GM18909 (cell line): ENCODE results near the gene HMGXB4.
"Not testable (repeated sequence)": the region's sequence is repeated elsewhere in the genome, so short reads cannot be mapped to it uniquely, and the experiment has no call there.

Experiments used
- ATAC-seq: cut with Tn5 transposase; IDR thresholded peaks from one replicate; pipeline ENCODE4 v1.9.1; 2021; ENCODE audit warnings: mild to moderate bottlenecking; ENCODE audit not compliant: unreplicated experiment, poor library complexity

Gene HMGXB4, protein sequence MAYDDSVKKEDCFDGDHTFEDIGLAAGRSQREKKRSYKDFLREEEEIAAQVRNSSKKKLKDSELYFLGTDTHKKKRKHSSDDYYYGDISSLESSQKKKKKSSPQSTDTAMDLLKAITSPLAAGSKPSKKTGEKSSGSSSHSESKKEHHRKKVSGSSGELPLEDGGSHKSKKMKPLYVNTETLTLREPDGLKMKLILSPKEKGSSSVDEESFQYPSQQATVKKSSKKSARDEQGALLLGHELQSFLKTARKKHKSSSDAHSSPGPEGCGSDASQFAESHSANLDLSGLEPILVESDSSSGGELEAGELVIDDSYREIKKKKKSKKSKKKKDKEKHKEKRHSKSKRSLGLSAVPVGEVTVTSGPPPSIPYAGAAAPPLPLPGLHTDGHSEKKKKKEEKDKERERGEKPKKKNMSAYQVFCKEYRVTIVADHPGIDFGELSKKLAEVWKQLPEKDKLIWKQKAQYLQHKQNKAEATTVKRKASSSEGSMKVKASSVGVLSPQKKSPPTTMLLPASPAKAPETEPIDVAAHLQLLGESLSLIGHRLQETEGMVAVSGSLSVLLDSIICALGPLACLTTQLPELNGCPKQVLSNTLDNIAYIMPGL

DNA sequence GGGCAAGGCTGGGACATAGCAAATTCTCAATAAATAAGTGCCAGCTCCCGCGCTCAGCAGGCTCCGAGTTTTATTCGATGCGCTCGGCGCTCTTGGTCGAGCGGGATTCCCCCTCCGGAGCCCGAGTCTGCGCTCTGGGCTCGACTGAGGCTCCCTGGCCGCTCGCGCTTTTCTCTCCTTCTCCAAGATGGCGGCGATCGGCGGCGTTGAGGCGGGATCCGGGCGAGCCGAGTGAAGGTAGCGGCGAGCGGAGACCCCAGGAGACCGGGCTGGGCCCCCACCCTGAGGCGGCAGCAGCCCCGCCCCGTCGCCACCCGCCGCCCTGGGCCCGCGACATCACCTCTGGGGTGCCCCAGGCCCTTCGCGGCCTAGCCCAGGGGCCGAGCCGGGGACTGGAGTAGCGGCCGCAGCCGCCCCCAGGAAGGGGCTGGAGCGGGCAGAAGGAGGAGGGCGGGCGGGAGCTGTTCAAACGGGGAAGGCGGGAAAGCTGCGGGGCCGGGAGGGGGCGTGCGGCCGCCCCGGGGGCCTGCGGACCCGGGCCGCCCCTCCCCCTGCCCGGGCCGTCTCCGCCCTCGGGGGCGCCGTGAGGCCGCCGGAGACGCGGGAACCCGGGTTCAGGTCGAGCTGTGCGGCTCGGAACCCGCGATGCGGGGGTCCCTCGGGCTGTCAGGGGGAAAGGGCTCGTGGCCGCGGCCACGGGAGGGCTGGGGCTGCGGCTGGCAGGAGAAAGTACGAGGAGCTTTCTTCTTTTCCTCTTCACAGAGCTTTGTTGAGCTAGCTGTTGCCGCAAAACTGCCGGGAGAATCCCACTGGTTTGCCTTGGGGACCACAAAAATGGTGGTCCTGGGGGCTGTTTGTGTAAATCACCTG, at the start of gene HMGXB4:
Gene HMGXB4, plus strand, starts transcription at position 173 of the 870 bp plus-strand sequence. CDS start 4,898 bp downstream, outside the sequence.
- ATAC-seq: peak; percentile 88

GRCh38 chr22:35208003-35208402, 49.3 kb upstream of the HMGXB4 start:
- no peak for ATAC-seq

DNA sequence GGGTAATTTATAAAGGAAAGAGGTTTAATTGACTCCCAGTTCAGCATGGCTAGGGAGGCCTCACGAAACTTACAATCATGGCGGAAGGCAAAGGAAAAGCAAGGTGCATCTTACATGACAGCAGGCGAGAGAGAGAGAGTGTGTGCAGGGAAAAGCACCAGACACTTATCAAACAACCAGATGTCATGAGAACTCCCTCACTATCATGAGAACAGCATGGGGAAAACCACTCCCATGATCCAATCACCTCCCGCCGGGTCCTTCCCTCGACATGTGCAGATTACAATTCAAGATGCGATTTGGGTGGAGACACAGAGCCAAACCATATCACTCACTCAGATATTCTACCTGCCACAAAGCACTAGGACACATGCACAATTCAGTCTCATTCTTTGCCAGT, 48.1 kb upstream of the HMGXB4 start:
- no peak for ATAC-seq

- no peak for ATAC-seq
Observed at GRCh38 chr22:35212009-35212408, 45.3 kb upstream of the HMGXB4 start.

DNA sequence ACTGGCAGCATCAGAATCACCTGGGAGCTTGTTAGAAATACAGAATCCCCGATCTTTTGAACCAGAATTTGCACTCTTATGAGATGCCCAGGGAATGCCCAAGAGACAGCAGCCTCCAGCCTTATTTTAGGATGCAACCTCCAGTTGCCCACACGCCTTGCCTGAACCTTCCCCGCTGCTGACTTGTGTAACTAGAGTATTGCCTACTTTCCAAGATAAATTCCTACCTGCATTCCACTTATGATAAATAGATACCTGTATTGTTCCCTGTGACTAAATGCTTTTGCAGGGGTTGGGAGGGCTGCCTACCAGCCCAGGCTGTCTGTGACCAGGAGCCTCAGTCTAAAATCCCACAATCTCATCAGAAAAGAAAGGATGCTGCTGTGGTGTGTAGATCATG, 44.3 kb upstream of the HMGXB4 start:
- ATAC-seq: no peak

DNA sequence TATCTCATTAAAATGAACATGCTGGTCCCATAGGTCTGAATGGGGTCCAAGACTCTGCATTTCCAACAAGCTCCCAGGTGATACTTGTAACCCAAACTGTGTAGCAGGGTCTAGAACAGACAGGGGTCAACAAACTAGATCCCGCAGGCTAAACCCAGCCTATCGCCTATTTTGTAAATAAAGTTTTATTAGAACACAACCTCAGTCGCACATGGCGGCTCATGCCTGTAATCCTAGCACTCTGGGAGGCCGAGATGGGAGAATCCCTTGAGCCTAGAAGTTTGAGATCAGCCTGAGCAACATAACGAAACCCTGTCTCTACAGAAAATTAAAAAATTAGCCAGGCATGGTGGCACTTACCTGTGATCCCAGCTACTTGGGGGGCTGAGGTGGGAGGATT, 42.3 kb upstream of the HMGXB4 start:
- ATAC-seq: no peak

DNA sequence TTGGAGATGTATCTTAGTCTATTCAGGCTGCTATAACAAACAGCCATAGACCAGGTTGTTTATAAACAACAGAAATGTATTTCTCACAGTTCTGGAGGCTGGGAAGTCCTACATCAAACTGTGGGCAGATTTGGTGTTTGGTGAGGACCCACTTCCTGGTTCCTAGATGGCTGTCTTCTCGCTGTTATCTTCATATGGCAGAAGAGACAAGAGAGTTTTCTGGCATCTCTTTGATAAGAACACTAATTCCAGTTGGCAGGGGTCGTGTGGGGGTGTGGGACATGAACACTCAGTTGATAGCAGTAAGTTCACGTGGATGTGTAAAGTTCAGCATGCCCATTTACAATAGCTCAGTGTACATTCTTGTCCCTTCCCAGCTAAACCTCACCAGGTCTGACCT, 41.3 kb upstream of the HMGXB4 start:
- ATAC-seq: no peak

DNA sequence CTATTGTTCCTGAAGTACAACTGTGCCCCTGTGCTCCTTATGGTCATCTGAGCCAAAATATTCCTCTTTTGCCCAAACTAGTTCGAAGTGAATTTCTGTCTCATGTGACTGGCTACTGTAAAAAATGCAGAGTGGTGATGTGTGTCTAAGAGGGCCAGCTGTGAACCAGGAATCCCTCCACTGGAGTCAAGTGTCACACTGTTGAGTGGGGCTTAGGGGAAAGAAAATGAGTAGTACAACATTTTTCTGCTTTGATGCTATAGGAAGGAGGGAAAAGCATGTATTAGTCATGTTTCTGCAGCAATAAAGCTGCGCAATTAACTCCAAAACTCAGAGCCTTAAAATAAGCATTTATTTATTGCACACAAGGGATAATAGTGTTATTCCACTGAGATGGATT, 39.8 kb upstream of the HMGXB4 start:
- ATAC-seq: no peak

GRCh38 chr22:35218079-35218478, 39.2 kb upstream of the HMGXB4 start:
- no peak for ATAC-seq

DNA sequence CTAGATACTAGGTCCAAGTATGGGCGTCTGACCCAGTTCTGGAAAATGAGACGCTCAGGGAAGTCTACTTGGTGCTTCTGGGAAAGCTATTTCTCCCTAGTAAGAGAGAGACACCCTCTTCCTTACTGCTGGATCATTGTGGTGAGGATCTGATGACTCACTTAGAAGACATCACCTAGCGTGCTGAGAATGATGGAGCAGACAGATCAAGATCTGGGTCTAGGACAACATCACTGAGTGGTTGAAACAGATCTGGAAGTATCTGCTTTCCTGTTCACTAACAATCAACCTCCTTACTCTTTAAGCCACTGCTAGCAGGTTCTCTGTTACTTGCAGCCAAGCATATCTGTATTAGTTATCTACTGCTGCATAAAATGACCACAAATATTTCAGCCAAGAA, 38.3 kb upstream of the HMGXB4 start:
- ATAC-seq: no peak

- ATAC-seq: no peak
Observed at GRCh38 chr22:35220221-35220620, 37.1 kb upstream of the HMGXB4 start.

GRCh38 chr22:35225010-35225409, 32.3 kb upstream of the HMGXB4 start:
- ATAC-seq: no peak

- ATAC-seq: no peak
Observed at GRCh38 chr22:35226958-35227647, 30.2 kb upstream of the HMGXB4 start.

GRCh38 chr22:35229865-35230264, 27.4 kb upstream of the HMGXB4 start:
- ATAC-seq: no peak

GRCh38 chr22:35230417-35230816, 26.9 kb upstream of the HMGXB4 start:
- ATAC-seq: no peak

- ATAC-seq: no peak
Observed at GRCh38 chr22:35230839-35231584, 26.3 kb upstream of the HMGXB4 start.

- no peak for ATAC-seq
Observed at GRCh38 chr22:35231585-35232084, 25.7 kb upstream of the HMGXB4 start.

DNA sequence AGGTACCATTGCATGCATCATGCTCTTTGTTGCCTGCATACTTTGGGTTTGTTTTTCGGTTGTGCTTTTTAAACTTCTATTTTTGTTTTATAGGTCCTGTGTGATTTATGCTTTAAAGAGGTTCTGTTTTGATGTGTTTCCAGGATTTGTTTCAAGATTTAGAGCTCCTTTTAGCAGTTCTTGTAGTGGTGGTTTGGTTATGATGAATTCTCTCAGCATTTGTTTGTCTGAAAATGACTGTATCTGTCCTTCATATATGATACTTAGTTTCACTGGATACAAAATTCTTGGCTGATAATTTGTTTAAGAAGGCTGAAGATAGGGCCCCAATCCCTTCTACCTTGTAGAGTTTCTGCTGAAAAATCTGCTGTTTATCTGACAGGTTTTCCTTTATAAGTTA, 18.5 kb upstream of the HMGXB4 start:
- ATAC-seq: not testable (repeated sequence)

GRCh38 chr22:35244507-35244906, 12.8 kb upstream of the HMGXB4 start:
- ATAC-seq: not testable (repeated sequence)

GRCh38 chr22:35250156-35250555, 7.1 kb upstream of the HMGXB4 start:
- ATAC-seq: no peak
